ENCODE results near the gene UROS.

DNA sequence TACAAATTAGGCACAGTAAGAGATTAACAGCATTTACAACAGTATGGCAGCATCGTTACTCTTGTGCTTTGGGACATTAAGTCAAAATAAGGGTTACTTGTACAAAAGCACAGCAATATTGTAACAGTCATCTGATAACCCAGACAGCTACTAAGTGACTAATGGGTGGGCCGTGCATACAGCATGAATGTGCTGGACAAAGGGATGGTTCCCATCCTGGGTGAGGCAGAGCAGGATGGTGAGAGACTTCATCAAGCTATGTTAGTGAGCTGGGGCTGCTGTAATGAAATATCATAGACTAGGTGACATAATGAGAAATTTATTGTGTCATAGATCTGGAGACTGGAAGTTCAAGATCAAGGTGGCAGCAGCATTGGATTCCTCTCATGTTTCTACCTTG is 78.1 kb downstream of the UROS start:
- TF ChIP-seq EZH2 (IDR thresholded peaks at IDR 0.05; ENCODE audit: insufficient read depth, poor library complexity, severe bottlenecking) = no peak
- TF ChIP-seq EZH2phosphoT487 (IDR thresholded peaks at IDR 0.05; ENCODE audit: insufficient read depth, low read depth) = no peak
